NCI-H1694 (cell line): ENCODE data around the gene APCDD1.
"Not testable (repeated sequence)": the region's sequence is repeated elsewhere in the genome, so short reads cannot be mapped to it uniquely, and the experiment has no call there.

ENCODE experiments used
- DNase-seq: peaks from one replicate; lab custom pipeline; 2025; lab: John Stamatoyannopoulos, UW

The APCDD1 gene

GRCh38 chr18:10463096-10463495 lies 8.7 kb downstream of the APCDD1 start:
- no peak for DNase-seq

GRCh38 chr18:10463741-10464140 lies 9.3 kb downstream of the APCDD1 start:
- DNase-seq: no peak

- DNase-seq: not testable (repeated sequence)
These were observed 9.8 kb downstream of the APCDD1 start for GRCh38 chr18:10464161-10464648.

GRCh38 chr18:10465174-10465939 lies 10.9 kb downstream of the APCDD1 start:
- DNase-seq: no peak

GRCh38 chr18:10470429-10470828 lies 16.0 kb downstream of the APCDD1 start:
- DNase-seq: no peak

GRCh38 chr18:10471574-10471973 lies 17.1 kb downstream of the APCDD1 start:
- DNase-seq: no peak

- DNase-seq: no peak
These were observed 18.7 kb downstream of the APCDD1 start for GRCh38 chr18:10473132-10473531.

GRCh38 chr18:10474309-10474708 lies 19.9 kb downstream of the APCDD1 start:
- no peak for DNase-seq

GRCh38 chr18:10475276-10475653 lies 20.8 kb downstream of the APCDD1 start:
- no peak for DNase-seq

- DNase-seq: no peak
These were observed 21.3 kb downstream of the APCDD1 start for GRCh38 chr18:10475654-10476291.

GRCh38 chr18:10476338-10476791 lies 21.9 kb downstream of the APCDD1 start:
- peak; percentile 74 for DNase-seq

GRCh38 chr18:10477121-10477862 lies 22.9 kb downstream of the APCDD1 start:
- DNase-seq: no peak

- DNase-seq: no peak
These were observed 23.4 kb downstream of the APCDD1 start for GRCh38 chr18:10477863-10478260.

GRCh38 chr18:10481831-10482230 lies 27.4 kb downstream of the APCDD1 start:
- no peak for DNase-seq

- no peak for DNase-seq
These were observed 28.0 kb downstream of the APCDD1 start for GRCh38 chr18:10482363-10482984.

GRCh38 chr18:10482985-10483949 lies 28.8 kb downstream of the APCDD1 start:
- DNase-seq: no peak

- no peak for DNase-seq
These were observed 31.0 kb downstream of the APCDD1 start for GRCh38 chr18:10485475-10485874.

- DNase-seq: no peak
These were observed 31.9 kb downstream of the APCDD1 start for GRCh38 chr18:10486362-10486761.

GRCh38 chr18:10487154-10487553 lies 32.7 kb downstream of the APCDD1 start:
- peak; percentile 18 for DNase-seq

- DNase-seq: no peak
These were observed 33.6 kb downstream of the APCDD1 start for GRCh38 chr18:10488017-10488416.
